GM12873 (cell line): ENCODE measurements around the gene TIMM17B.

Experiments
- TF ChIP-seq, protein P1 (sequence below): IDR thresholded peaks from 2 replicates; pipeline ENCODE4 v1.5.1; 2012; ENCODE audit warnings: low read depth, mild to moderate bottlenecking, moderate library complexity, low read length, control low read depth; ENCODE audit not compliant: insufficient read depth; ENCODE audit errors: missing control alignments

TIMM17B gene

GRCh38 chrX:48901069-48901468, 3.5 kb upstream of the TIMM17B start:
- TF ChIP-seq, protein P1, sequence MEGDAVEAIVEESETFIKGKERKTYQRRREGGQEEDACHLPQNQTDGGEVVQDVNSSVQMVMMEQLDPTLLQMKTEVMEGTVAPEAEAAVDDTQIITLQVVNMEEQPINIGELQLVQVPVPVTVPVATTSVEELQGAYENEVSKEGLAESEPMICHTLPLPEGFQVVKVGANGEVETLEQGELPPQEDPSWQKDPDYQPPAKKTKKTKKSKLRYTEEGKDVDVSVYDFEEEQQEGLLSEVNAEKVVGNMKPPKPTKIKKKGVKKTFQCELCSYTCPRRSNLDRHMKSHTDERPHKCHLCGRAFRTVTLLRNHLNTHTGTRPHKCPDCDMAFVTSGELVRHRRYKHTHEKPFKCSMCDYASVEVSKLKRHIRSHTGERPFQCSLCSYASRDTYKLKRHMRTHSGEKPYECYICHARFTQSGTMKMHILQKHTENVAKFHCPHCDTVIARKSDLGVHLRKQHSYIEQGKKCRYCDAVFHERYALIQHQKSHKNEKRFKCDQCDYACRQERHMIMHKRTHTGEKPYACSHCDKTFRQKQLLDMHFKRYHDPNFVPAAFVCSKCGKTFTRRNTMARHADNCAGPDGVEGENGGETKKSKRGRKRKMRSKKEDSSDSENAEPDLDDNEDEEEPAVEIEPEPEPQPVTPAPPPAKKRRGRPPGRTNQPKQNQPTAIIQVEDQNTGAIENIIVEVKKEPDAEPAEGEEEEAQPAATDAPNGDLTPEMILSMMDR, result no peak

- TF ChIP-seq, protein P1, result no peak
Observed at GRCh38 chrX:48899078-48899410, 1.5 kb upstream of the TIMM17B start.

- TF ChIP-seq, protein P1, result no peak
Observed at GRCh38 chrX:48897157-48897624, 377 bp downstream of the TIMM17B start.

GRCh38 chrX:48896611-48897011, 957 bp downstream of the TIMM17B start:
- TF ChIP-seq, protein P1, result no peak

- TF ChIP-seq, protein P1, result no peak
Observed at GRCh38 chrX:48894891-48895290, 2.7 kb downstream of the TIMM17B start.

GRCh38 chrX:48893556-48894348, 3.8 kb downstream of the TIMM17B start:
- TF ChIP-seq, protein P1, result no peak

- TF ChIP-seq, protein P1, result no peak
Observed at GRCh38 chrX:48892896-48893295, 4.7 kb downstream of the TIMM17B start.
